ENCODE measurements around the gene TUBB4B. TPM values are rescaled to one million over a fixed set of nuclear protein-coding genes. Genes with fewer than 3 reads are reported as not detected.
A peak's percentile ranks its signal among the peaks of the same experiment; 100 is the strongest.

TUBB4B gene
- total RNA-seq, 3 donors from 2014 or later, result 345 to 383 (median 380) TPM

DNA sequence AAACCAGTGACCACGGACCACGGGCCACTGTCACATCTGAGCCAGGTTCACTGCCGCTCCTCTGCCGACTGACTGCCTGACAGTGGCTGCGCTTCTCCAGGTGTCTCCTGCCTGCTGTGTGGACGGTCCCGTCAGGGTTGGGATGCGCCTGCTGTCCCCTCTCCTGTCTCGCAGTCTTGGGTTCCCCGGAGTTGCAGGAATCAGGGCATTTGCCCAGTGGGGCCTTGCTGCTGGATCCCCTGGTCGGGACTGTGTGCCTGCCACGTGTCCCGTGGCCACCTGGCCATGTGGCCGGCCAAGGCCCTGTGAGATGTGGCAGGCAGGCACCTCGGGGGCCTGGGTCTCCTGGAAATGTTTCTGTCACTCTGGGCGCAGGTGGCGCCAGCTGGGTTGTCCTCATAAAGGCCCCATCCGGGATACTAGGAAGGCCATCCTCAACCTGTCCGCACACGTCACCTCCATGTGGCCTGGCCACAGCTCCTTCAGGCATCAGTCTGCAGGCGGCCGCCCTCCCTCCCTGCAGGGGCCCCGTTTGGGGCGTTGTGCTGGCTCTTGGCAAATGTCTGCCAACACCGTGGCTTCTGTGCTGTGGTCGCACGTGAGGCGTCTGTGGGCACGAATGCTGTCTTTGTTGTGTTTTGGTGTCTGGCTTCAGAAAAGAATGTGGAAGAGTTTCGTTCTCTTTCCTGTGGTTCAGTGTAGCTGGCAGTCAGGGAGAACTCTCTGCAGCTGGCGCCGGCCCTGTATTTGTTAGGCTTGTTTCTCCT is 30.0 kb downstream of the TUBB4B start:
- Mint-ChIP-seq H3K4me3 (no peak overlapping the region), H3K36me3 (ENCODE audit: insufficient read depth) (peaks cover 17% of the 10 kb centered on the region), H3K4me1 (ENCODE audit: low read depth) (peaks cover 13% of the 10 kb centered on the region), H3K9me3 (no peaks in the 10 kb centered on the region), H3K27me3 (ENCODE audit: low read depth) (no peaks in the 10 kb centered on the region)
- ATAC-seq, result peak; percentile 18 to 61
- DNase-seq, result no peak

DNA sequence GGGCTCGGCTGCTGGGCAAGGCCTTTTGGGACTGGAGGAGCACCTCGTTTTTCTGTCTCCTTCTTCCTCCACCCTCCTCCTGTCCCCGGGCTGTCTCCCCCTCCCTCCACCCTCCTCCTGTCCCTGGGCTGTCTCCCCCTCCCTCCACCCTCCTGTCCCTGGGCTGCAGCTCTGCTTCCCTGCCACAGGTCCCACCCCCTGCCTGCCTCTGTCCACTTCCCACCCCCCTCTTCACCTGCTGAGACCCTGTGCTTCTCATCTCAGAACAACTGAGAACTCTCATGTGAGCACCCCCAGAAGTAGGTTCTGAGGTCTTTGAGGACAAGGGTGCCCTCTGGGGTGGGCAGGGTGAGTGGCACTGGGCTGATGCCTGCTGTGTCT is 30.6 kb downstream of the TUBB4B start:
- Mint-ChIP-seq H3K36me3 (ENCODE audit: insufficient read depth) (peaks cover 17% of the 10 kb centered on the region), H3K4me3 (no peak overlapping the region), H3K4me1 (ENCODE audit: low read depth) (peaks cover 16% of the 10 kb centered on the region), H3K27me3 (ENCODE audit: low read depth) (no peaks in the 10 kb centered on the region), H3K9me3 (no peaks in the 10 kb centered on the region)
- ATAC-seq (peak in 1 of 2 donors; percentile 7), DNase-seq (no peak)

DNA sequence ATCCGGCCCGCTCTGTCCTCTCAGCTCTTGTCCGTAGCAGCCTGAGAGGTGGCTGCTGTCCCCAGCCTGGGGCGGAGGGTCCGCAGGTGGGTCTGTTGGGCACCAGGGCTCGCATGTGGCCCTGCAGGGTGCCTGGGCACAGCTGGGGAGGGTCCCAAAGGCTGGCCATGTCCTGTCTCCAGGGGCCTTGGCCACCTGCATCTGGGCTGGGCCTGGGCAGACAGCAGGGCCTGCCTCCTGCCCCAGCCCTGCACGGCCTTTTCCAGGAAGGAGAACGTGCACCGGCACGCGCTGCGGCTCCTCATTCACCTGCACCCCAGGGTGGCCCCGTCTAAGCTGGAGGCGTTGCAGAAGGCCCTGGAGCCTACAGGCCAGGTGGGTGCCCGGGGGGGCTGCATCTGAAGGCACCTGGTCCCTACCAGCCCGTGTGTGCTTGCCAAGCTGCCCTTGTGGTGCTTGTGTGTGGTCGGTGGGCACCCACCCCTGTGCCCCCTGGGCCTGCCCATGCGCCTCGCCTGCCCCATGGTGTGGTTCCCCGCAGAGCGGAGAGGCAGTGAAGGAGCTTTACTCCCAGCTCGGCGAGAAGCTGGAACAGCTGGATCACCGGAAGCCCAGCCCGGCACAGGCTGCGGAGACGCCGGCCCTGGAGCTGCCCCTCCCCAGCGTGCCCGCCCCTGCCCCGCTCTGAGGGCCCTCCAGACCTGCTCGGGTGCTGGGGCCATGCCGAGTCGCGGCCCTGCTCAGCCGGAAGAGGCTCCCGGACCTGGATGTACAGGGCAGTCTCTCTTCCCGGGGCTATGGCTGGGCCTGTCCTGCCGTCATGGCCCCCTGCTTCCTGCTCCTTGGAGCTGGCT is 31.4 kb downstream of the TUBB4B start:
- H3K4me1 Mint-ChIP-seq (ENCODE audit: low read depth), result peaks cover 17% of the 10 kb centered on the region
- H3K36me3 Mint-ChIP-seq (ENCODE audit: insufficient read depth), result peaks cover 17% of the 10 kb centered on the region
- DNase-seq, result no peak
- no peak for ATAC-seq
- H3K4me3 Mint-ChIP-seq, result no peak overlapping the region
- H3K9me3 Mint-ChIP-seq, result no peaks in the 10 kb centered on the region
- H3K27me3 Mint-ChIP-seq (ENCODE audit: low read depth), result no peaks in the 10 kb centered on the region

DNA sequence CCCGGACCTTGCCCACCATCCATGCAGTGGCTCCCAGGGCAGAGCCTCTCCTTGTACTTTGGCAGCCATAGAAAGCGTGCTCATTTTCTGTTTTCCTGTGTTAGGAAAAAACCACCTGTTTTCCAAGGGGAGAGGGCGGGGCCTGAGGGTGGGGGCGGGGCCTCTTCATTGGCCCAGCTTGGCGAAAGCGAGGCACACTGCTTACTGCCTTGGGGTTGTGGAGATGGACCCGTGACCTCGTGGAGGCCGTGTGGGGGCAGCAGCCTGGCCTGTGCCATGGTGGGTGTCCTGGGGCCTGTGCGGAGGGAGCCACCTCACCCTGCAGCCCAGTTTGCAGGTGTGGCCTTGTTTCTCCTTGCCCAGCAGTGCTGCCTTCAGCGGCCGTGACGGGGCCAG is 32.0 kb downstream of the TUBB4B start:
- Mint-ChIP-seq H3K9me3 (no peaks in the 10 kb centered on the region), H3K27me3 (ENCODE audit: low read depth) (no peaks in the 10 kb centered on the region)

DNA sequence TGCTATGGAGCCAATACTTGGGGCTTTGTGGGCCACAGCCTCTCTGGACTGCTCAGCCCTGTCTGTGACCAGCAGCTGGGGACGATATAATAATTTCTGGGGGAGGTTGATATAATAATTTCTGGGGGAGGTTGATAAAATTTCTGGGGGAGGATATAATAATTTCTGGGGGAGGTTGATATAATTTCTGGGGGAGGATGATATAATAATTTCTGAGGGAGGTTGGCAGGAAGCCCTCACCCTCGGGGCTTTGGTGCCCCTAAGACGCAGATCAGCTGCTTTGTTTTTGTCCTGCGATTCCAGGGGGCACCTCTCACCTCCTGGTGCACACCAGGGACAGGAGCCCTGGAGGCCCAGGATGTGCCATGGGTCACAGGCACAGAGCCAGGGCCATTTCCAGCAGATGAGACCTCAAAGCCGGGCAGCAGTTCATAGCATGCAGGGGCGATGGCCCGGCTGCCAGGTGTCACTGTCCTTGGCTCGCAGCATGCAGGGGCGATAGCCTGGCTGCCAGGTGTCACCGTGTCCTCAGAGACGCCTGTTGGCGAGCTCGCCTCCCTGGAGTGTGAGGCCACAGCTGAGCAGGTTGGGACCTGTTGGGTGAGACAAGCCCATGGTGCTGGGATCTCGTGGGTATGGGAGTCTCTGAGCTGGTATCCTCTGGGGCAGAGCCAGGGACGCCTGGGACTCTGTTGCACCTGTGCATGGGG is 32.7 kb downstream of the TUBB4B start:
- Mint-ChIP-seq H3K4me3 (no peak overlapping the region), H3K27me3 (ENCODE audit: low read depth) (no peaks in the 10 kb centered on the region), H3K4me1 (ENCODE audit: low read depth) (peaks cover 19% of the 10 kb centered on the region), H3K9me3 (no peaks in the 10 kb centered on the region), H3K36me3 (ENCODE audit: insufficient read depth) (peaks cover 14% of the 10 kb centered on the region)
- DNase-seq (no peak), ATAC-seq (no peak)

More for the DNA sequence above, 32.0 kb downstream of the TUBB4B start:
- H3K4me1 Mint-ChIP-seq (ENCODE audit: low read depth), result peaks cover 19% of the 10 kb centered on the region
- H3K36me3 Mint-ChIP-seq (ENCODE audit: insufficient read depth), result peaks cover 17% of the 10 kb centered on the region
- no peak overlapping the region for H3K4me3 Mint-ChIP-seq
- DNase-seq (no peak), ATAC-seq (no peak)

DNA sequence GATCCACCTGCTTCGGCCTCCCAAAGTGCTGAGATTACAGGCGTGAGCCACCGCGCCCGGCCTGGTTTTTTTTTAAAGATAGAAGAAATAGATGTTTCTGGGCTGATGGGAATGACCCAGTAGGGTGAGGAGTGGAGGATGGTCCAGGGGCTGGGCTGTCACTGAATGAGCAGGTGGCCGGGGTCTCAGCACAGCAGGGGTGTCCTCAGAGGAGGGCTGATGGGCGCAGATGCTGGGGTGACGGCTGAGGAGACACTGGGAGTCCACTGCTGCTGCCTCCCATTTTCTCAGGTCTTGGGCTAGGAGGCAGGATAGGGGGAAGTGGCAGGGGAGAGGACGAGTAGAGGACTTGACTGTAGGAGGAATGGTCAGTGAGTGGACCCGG is 34.1 kb downstream of the TUBB4B start:
- Mint-ChIP-seq H3K36me3 (ENCODE audit: insufficient read depth) (peaks cover 3% of the 10 kb centered on the region), H3K9me3 (no peaks in the 10 kb centered on the region), H3K4me1 (ENCODE audit: low read depth) (peaks cover 19% of the 10 kb centered on the region), H3K27me3 (ENCODE audit: low read depth) (no peaks in the 10 kb centered on the region), H3K4me3 (peak overlapping the region; percentile 29)
- DNase-seq, result no peak
- ATAC-seq, result no peak

DNA sequence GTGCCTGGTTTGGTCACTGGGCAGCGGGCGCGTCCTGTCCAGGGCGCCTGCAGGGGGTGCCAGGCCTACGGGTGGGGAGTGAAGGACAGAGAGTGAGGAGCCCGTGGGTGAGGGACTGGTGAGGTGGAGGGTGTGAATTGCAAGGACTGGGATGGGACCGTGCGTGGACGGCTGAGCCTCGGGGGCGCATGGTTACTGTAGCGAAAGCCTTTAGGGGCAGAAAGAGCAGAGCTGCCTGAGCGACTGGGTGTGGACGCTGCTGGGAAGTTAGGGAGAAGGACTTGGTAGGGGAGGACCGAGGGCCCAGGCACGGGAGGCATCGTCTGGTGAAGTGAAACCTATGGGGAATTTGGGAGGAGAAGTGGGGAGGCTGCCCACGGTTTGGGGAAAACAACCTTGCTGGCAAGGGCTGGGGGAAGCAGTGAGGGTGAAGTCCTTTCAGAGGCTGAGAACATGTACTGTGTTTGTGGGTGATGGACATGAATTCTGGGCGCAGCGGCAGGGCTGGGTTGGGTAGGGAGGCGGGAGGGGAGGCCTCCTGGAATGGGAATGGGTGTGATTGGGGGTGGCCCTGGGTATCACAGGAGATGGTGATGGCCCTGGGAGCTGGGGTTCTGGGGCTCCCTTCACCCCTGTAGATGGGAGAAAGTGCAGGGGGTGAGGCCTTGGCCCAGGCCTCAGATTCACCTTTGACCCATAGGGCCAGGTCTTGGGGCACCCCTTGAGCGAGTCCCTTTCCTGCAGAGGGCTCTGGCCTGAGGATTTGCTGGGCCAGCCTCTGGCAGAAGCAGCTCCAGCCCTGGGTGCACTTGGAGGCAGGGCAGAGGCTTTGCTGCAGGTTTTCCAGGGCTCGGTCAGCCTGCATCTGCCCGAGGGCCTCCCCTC is 34.7 kb downstream of the TUBB4B start:
- Mint-ChIP-seq H3K9me3 (no peaks in the 10 kb centered on the region), H3K4me3 (no peak overlapping the region), H3K27me3 (ENCODE audit: low read depth) (no peaks in the 10 kb centered on the region), H3K36me3 (ENCODE audit: insufficient read depth) (peaks cover 3% of the 10 kb centered on the region), H3K4me1 (ENCODE audit: low read depth) (peaks cover 19% of the 10 kb centered on the region)
- DNase-seq, result no peak
- ATAC-seq, result no peak

DNA sequence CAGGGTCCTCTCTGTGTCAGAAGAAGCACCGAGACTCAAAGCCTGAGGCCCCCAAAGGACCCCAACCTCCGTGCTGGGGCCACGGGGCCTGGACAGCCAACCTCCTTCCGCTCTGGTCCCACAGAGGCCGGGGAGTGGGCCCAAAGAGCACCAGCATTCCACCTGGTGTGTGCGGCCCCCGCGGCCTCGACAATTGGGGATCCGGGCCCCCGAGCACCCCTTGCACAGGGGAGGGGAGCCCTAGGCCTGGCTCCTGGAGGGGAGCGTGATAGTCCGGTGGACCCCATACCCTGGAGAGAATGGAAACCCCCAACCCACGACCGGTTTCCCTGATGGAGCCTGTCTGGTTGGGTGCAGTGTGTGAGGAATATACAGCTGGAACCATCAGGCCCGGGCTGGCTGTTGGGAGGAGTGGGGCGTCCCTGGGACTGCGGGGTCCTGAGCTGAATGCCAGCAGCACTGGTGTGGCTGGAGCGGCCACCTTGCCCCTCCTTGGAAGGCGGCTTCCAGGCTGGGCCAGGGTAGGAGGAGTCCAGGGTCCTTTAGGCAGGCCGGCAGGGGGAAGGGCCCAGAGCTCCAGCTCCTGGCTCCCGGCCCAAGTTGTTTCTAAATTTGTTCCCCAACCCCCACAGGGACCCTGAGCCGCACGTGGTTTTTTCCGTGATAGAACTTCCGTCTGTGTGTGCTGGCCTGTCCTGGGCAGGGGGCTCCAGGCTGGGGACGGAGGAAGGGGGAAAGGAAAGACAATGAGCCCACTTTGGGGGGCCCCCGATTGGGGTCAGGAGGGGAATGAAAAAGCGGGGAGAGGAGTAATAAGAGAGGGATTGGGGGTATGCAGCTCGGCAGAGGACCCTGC is 35.6 kb downstream of the TUBB4B start:
- Mint-ChIP-seq H3K4me3 (peak overlapping the region; percentile 21), H3K4me1 (ENCODE audit: low read depth) (peaks cover 13% of the 10 kb centered on the region), H3K27me3 (ENCODE audit: low read depth) (no peaks in the 10 kb centered on the region), H3K36me3 (ENCODE audit: insufficient read depth) (peaks cover 3% of the 10 kb centered on the region), H3K9me3 (no peaks in the 10 kb centered on the region)
- DNase-seq (no peak), ATAC-seq (no peak)

DNA sequence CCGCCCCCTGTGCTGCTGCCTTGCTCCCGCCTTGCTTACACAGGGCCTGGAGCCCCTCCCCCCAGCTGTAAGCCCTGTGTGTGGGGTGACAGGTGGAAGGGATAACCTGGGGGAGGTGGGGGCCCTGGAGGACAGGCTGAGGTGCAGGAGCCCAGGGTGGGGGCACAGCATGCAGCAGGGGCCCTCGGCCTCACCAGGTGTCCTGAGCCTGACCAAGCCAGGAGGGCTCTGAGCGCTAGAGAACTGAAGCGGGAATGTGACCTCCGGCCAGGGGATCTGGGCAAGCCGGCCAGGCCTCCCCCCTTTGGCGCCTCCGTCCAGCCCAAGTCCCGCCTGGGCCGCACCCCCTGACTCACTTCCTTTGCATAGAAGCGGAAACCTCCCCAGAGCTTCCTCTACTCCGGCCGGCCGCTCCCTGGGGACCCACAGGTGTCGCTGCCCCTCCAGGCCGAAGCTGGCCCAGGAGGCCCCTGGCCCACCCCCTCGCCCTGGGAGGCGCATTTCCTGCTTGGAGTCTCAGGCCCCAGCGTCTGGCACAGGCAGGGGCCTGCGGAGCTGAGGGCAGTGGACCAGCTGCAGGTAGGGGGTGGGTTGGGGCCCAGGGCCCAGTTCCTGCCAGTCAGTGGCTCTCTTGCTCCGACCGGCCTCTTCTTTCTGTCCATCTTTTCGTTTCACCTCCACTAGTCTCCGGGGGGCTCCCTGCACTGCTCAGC is 36.4 kb downstream of the TUBB4B start, which contains the start of gene TOR4A:
TSS of gene TOR4A (plus strand) at position 398 of the 713 bp plus-strand sequence. CDS start 964 bp downstream, outside the sequence.
- Mint-ChIP-seq H3K4me1 (ENCODE audit: low read depth) (peaks cover 13% of the 10 kb centered on the region), H3K9me3 (no peaks in the 10 kb centered on the region), H3K36me3 (ENCODE audit: insufficient read depth) (peaks cover 4% of the 10 kb centered on the region), H3K27me3 (ENCODE audit: low read depth) (peaks cover 6% of the 10 kb centered on the region), H3K4me3 (peak within 1 kb of the TSS; percentile 79)
- DNase-seq (no peak), ATAC-seq (peak; percentile 58 to 61)

DNA sequence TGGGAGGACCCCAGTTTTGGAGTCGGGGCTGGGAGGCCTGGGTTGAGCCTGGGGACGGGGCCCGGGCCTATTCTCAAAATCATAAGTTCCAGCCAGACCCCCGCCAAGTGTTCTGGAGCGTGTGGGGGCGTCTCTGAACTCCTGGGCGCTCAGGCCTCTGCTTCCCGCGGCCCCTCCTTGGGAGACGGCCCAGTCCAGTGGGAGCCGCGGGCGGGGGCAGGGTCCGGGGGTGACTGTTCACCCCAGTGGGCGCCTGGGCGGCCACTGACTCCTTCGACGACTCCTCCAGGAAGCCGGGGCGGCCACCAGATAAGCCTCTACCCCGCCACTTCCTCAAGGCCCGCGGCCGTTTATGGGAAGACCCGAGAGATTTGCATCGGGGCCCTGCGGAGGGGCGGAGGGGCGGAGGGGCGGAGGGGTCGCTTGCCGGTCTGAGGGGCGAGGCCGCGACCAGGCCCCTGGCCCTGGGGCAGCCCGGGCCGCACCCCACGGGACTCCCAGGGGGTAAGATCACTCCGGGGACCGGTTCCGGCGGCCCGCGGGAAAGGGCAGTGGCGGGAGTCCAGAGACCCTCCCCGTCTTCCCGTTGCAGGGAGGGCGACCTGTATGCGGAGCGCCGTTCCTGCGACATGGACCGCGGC is 37.1 kb downstream of the TUBB4B start:
- H3K4me3 Mint-ChIP-seq, result peak overlapping the region; percentile 79
- peak; percentile 5 to 9 for ATAC-seq
- H3K27me3 Mint-ChIP-seq (ENCODE audit: low read depth), result peaks cover 7% of the 10 kb centered on the region
- no peak for DNase-seq
- H3K4me1 Mint-ChIP-seq (ENCODE audit: low read depth), result peaks cover 15% of the 10 kb centered on the region
- H3K36me3 Mint-ChIP-seq (ENCODE audit: insufficient read depth), result peaks cover 5% of the 10 kb centered on the region
- no peaks in the 10 kb centered on the region for H3K9me3 Mint-ChIP-seq

DNA sequence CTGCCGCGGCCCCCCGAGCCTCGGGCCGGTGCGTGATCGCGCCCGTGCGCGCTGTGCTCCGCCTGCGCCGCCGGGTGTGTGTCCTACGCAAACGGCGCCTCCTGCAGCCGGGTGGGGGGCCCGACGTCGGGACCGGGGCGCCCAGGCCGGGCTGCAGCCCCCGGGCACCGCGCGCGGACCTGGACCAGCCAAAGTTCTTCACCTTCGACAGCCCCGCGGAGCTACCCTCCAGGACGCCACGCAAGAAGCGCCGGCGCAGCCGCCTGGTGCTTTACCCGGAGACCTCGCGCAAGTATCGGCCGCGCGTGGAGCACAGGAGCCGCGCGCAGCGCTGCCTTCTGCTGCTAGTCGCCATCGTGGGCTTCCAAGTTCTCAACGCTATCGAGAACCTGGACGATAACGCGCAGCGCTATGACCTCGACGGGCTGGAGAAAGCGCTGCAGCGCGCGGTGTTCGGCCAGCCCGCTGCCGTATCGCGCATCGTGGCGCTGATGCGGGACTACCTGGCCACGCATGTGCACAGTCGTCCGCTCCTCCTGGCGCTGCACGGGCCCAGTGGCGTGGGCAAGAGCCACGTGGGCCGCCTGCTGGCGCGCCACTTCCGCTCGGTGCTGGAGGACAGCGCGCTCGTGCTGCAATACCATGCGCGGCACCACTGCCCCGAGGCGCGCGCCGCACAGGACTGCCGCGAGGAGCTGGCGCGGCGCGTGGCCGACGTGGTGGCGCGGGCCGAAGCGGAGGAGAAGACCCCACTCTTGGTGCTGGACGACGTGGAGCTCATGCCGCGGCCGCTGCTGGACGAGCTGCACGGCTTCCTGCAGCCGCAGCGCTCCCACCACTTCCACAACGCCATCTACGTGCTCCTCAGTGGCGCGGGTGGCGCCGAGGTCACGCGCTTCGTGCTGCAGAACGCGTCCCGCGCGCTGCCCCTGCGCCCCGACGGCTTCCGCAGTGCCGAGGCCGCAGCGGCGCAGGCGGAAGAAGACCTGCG is 37.9 kb downstream of the TUBB4B start:
- no peaks in the 10 kb centered on the region for H3K9me3 Mint-ChIP-seq
- DNase-seq (no peak), ATAC-seq (no peak)
- H3K36me3 Mint-ChIP-seq (ENCODE audit: insufficient read depth), result peaks cover 2% of the 10 kb centered on the region
- peaks cover 15% of the 10 kb centered on the region for H3K4me1 Mint-ChIP-seq (ENCODE audit: low read depth)
- peaks cover 7% of the 10 kb centered on the region for H3K27me3 Mint-ChIP-seq (ENCODE audit: low read depth)
- H3K4me3 Mint-ChIP-seq, result no peak overlapping the region
